T-helper 1 cell (primary cell): ENCODE data around the gene SLC43A3.

Source experiments
- DNase-seq, 5 donors: peaks; one replicate each; pipeline ENCODE4 v3.0.0-alpha.2; 2012 to 2020

SLC43A3 gene

GRCh38 chr11:57426439-57426928 lies 437 bp downstream of the SLC43A3 start:
- DNase-seq, result peak in 1 of 5 donors; percentile 11

- DNase-seq, result peak in 1 of 5 donors; percentile 8
These were observed 1.1 kb downstream of the SLC43A3 start for GRCh38 chr11:57425565-57426438.

- DNase-seq, result peak; percentile 56 to 92 (median 69)
These were observed 1.9 kb downstream of the SLC43A3 start for GRCh38 chr11:57424792-57425564.

GRCh38 chr11:57424137-57424791 lies 2.7 kb downstream of the SLC43A3 start:
- DNase-seq, result no peak

- DNase-seq, result no peak
These were observed 4.3 kb downstream of the SLC43A3 start for GRCh38 chr11:57422669-57423068.

- no peak for DNase-seq
These were observed 5.1 kb downstream of the SLC43A3 start for GRCh38 chr11:57421805-57422204.

- no peak for DNase-seq
These were observed 5.9 kb downstream of the SLC43A3 start for GRCh38 chr11:57421066-57421465.

GRCh38 chr11:57419146-57419545 lies 7.8 kb downstream of the SLC43A3 start:
- no peak for DNase-seq

GRCh38 chr11:57418131-57418530 lies 8.8 kb downstream of the SLC43A3 start:
- no peak for DNase-seq

- DNase-seq, result no peak
These were observed 9.9 kb downstream of the SLC43A3 start for GRCh38 chr11:57417056-57417455.

GRCh38 chr11:57416436-57416835 lies 10.5 kb downstream of the SLC43A3 start:
- no peak for DNase-seq

- DNase-seq, result no peak
These were observed 12.2 kb downstream of the SLC43A3 start for GRCh38 chr11:57414612-57415212.

- DNase-seq, result no peak
These were observed 13.2 kb downstream of the SLC43A3 start for GRCh38 chr11:57413681-57414080.

- no peak for DNase-seq
These were observed 16.6 kb downstream of the SLC43A3 start for GRCh38 chr11:57410287-57410686.

GRCh38 chr11:57409321-57410100 lies 17.4 kb downstream of the SLC43A3 start:
- DNase-seq, result no peak

- no peak for DNase-seq
These were observed 18.1 kb downstream of the SLC43A3 start for GRCh38 chr11:57408771-57409170.

GRCh38 chr11:57407941-57408475 lies 18.9 kb downstream of the SLC43A3 start:
- DNase-seq, result no peak

- no peak for DNase-seq
These were observed 19.7 kb downstream of the SLC43A3 start for GRCh38 chr11:57407010-57407920.

GRCh38 chr11:57406337-57406904 lies 20.5 kb downstream of the SLC43A3 start:
- DNase-seq, result peak in 1 of 5 donors; percentile 11

- no peak for DNase-seq
These were observed 21.6 kb downstream of the SLC43A3 start for GRCh38 chr11:57405271-57405860.
